A549 (cell line): ENCODE results near the gene MOB3A.

Experiments
- CTCF ChIP-seq: fragments of >200 bp; sonication (Bioruptor Twin); formaldehyde crosslinking; IDR thresholded peaks from 3 replicates; pipeline ENCODE4 v1.5.1; 2016
- EP300 ChIP-seq, 2 experiments: fragments of >200 bp; sonication (Bioruptor Twin); formaldehyde crosslinking; IDR thresholded peaks; 2 replicates in 1 of 2; 3 replicates in 1 of 2; pipeline ENCODE4 v1.6.1; 2016 to 2017
- ESRRA ChIP-seq: fragments of 150-350 bp; IDR thresholded peaks from 2 replicates; pipeline ENCODE4 v1.6.1; 2014; ENCODE audit warnings: mild to moderate bottlenecking, low read length, borderline replicate concordance
- JUNB ChIP-seq: fragments of >200 bp; sonication (Bioruptor Twin); formaldehyde crosslinking; IDR thresholded peaks from 2 replicates; pipeline ENCODE4 v1.6.1; 2016
- MYC ChIP-seq: IDR thresholded peaks from 2 replicates; pipeline ENCODE4 v1.6.1; 2012; ENCODE audit warnings: mild to moderate bottlenecking, inconsistent platforms, low read length, improper control_type of control experiment, borderline replicate concordance
- NFE2L2 ChIP-seq: fragments of 150-350 bp; conservative IDR thresholded peaks from 2 replicates; pipeline ENCODE4 v1.6.1; 2014; ENCODE audit warnings: low read length
- TP53 ChIP-seq: fragments of 250-450 bp; sonication (Bioruptor Pico); IDR thresholded peaks from 2 replicates; pipeline ENCODE4 v1.5.0; 2021; ENCODE audit warnings: mild to moderate bottlenecking, moderate library complexity
- USF2 ChIP-seq: fragments of 450-650 bp; IDR thresholded peaks from 2 replicates; pipeline ENCODE4 v1.6.1; 2014; ENCODE audit warnings: antibody characterized with exemption
- TF ChIP-seq, protein P1 (sequence below): IDR thresholded peaks from 2 replicates; pipeline ENCODE4 v1.6.1; 2012
- TF ChIP-seq, protein P2 (sequence below): fragments of 250-450 bp; sonication (Bioruptor Pico); IDR thresholded peaks from 2 replicates; pipeline ENCODE4 v1.5.0; 2020; ENCODE audit warnings: low read depth, mild to moderate bottlenecking, moderate library complexity

- TF ChIP-seq EP300 (IDR thresholded peaks at IDR 0.05) (no peak), CTCF (no peak), TP53 (CRISPR knock-in tag) (no peak), MYC (no peak), JUNB (no peak), ESRRA (no peak), USF2 (no peak), NFE2L2 (no peak)
- TF ChIP-seq, protein P1, sequence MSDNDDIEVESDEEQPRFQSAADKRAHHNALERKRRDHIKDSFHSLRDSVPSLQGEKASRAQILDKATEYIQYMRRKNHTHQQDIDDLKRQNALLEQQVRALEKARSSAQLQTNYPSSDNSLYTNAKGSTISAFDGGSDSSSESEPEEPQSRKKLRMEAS, result no peak
- TF ChIP-seq, protein P2, sequence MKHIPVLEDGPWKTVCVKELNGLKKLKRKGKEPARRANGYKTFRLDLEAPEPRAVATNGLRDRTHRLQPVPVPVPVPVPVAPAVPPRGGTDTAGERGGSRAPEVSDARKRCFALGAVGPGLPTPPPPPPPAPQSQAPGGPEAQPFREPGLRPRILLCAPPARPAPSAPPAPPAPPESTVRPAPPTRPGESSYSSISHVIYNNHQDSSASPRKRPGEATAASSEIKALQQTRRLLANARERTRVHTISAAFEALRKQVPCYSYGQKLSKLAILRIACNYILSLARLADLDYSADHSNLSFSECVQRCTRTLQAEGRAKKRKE (CRISPR knock-in tag), result no peak
Measured at GRCh38 chr19:2042485-2043250, 53.5 kb downstream of the MOB3A start.
